Left lung (tissue), 14 donors: ENCODE data around the gene OOSP1. TPM values are rescaled to one million over a fixed set of nuclear protein-coding genes. Genes with fewer than 3 reads are reported as not detected.

Experiments used
- ATAC-seq: fragments of 200-7000 bp; cut with Tn5 transposase; one replicate; pipeline ENCODE4 v1.9.1; 2020; ENCODE audit warnings: moderate library complexity
- DNase-seq, 4 donors: peaks; one replicate each; pipeline ENCODE4 v3.0.0-alpha.2; 2013 to 2020
- H3K27ac ChIP-seq, 2 donors: fragments of 200-600 bp; sonication (generic) in 1 of 2; one replicate each; pipeline versions ENCODE4 v1.5.0 to v1.8.0; 2020 to 2021
- H3K27me3 ChIP-seq, 2 donors: fragments of 200-600 bp; sonication (generic) in 1 of 2; one replicate each; pipeline versions ENCODE4 v1.5.0 to v1.8.0; 2020 to 2021
- H3K36me3 ChIP-seq, 2 donors: fragments of 200-600 bp; sonication (generic) in 1 of 2; one replicate each; pipeline versions ENCODE4 v1.5.0 to v1.8.0; 2020 to 2021
- H3K4me1 ChIP-seq, 2 donors: fragments of 200-600 bp; one replicate each; pipeline ENCODE4 v1.8.0; 2021
- H3K4me3 ChIP-seq, 2 donors: fragments of 200-600 bp; sonication (generic) in 1 of 2; one replicate each; pipeline versions ENCODE4 v1.5.0 to v1.8.0; 2020 to 2021; ENCODE audit warnings: mild to moderate bottlenecking in 1 of 2
- H3K9me3 ChIP-seq, 2 donors: fragments of 200-600 bp; sonication (generic) in 1 of 2; one replicate each; pipeline versions ENCODE4 v1.5.0 to v1.8.0; 2020 to 2021
- CTCF ChIP-seq, 2 donors: fragments of 200-600 bp; sonication (generic) in 1 of 2; IDR thresholded peaks; one replicate each; pipeline versions ENCODE4 v1.5.0 to v1.8.0; 2021; ENCODE audit warnings: antibody characterized with exemption in 2 of 2
- intact Hi-C, 2 donors: fragments of 100-400 bp; cut with DNase I; formaldehyde crosslinking; loops; one replicate each; pipeline versions ENCODE4 v1.11.2 to v1.14.2; 2022
- long read RNA-seq, 12 donors: library from polyadenylated mRNA in 2 of 12; unstranded in 2 of 12; transcript quantifications; one replicate each; pipeline ENCODE4 v2.0.0 and lab custom pipeline, GENCODE V29; 2019 to 2026
- polyA plus RNA-seq, 6 donors: library from polyadenylated mRNA; unstranded; fragments of 120-200 nt; gene quantifications; one replicate each; pipeline ENCODE4 v1.2.1, GENCODE V29; 2013; ENCODE audit not compliant: insufficient read length in 6 of 6
- total RNA-seq, 2 donors: library from RNA; stranded (reverse); fragmentation: NEBNext Ultra II Directional; extraction: Animal tissue kit (Norgen Biotek cat#: 25700); gene quantifications; one replicate each; pipeline ENCODE4 v1.2.1, GENCODE V29; 2021
- donor health status: DM: no; HTN: yes; CAD: no.
- donor health status: DM: no; HTN: no; CAD: no.

The OOSP1 gene, protein sequence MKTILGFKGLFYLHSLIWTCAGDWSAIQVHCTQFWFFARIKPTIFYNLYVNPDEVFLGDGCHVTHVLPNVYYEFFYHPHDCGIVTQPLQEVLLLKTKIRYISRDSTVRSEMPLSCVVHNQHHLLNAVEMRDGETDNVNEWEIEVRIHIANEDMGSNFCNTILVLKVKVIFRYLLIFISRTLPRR
- total RNA-seq (not detected), polyA plus RNA-seq (under 1 TPM in 2 of 6 donors, not detected in 4; 0.27 to 0.31 TPM)
- long read RNA-seq, donor 1, result 0 reads
- long read RNA-seq, donor 2, result 0 reads
- long read RNA-seq, donor 3, result 0 reads
- long read RNA-seq, donor 4, result 0 reads
- long read RNA-seq, donor 5, result 0 reads
- long read RNA-seq, donor 6, result 0 reads
- long read RNA-seq, donor 7, result 0 reads
- long read RNA-seq, donor 8, result 0 reads
- long read RNA-seq, donor 9, result 0 reads
- long read RNA-seq, donor 10, result 0 reads
- long read RNA-seq, donor 11, result 0 reads
- long read RNA-seq, donor 12, result 0 reads

- Histone ChIP-seq H3K4me3 (no peak within 1 kb of the TSS), H3K27me3 (no peaks in the 10 kb centered on the region), H3K9me3 (no peaks in the 10 kb centered on the region), H3K36me3 (no peaks in the 10 kb centered on the region), H3K4me1 (no peaks in the 10 kb centered on the region), H3K27ac (no peak within 1 kb of the TSS)
- ATAC-seq (no peak), DNase-seq (no peak)
- intact Hi-C loops, result no loop called here
- no peak for TF ChIP-seq CTCF (IDR thresholded peaks at IDR 0.05)
Measured at GRCh38 chr11:59938132-59938531, at the start of gene OOSP1. OOSP1 (plus strand) TSS chr11:59938432; CDS start chr11:59938455, 23 bp downstream.

DNA sequence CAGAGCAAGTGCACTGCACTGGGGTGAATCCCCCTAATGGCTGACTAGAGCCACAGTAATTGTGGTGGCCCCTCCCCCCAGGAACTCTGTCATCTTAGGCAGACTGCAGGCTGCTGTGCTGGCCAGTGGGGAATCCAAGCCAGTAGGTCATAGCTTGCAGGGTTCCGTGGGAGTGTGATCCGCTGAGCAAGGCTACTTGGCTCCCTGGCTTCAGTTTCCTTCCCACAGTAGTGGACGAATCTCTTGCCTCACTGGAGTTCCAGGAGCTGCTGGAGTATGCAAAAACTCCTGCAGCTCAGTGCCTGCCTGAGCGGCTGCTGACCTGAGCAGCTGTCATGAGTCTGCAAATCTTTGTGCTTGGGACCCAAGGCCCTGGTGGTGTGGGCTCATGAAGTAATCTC is 46.5 kb upstream of the OOSP1 start:
- H3K4me1 ChIP-seq, result no peaks in the 10 kb centered on the region
- no peak overlapping the region for H3K4me3 ChIP-seq
- no peak for TF ChIP-seq CTCF (IDR thresholded peaks at IDR 0.05)
- H3K27me3 ChIP-seq, result no peaks in the 10 kb centered on the region
- DNase-seq (no peak), ATAC-seq (no peak)
- peaks cover 0 to 37% of the 10 kb centered on the region in 2 donors for H3K9me3 ChIP-seq
- intact Hi-C loops, result no loop called here
- no peaks in the 10 kb centered on the region for H3K36me3 ChIP-seq
- no peak overlapping the region for H3K27ac ChIP-seq

DNA sequence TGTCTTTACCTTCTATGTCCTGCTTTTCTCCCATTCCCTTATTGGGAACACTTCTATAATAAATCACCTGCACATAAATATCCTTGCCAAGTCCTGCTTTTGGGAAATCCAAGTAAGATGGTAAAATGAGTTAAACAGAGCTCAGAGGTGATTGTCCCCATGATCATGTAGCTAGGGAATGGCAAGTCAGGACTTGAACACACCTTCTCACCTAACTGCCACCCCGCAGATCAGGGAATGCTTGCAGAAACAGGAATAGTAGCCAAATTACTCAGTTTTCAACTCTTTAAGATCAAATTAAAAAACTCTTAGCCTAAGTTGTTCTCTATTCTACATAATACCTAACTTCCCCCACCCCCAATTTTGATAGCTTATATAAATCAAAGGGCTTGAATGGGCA is 43.6 kb upstream of the OOSP1 start:
- H3K9me3 ChIP-seq, result peaks cover 0 to 24% of the 10 kb centered on the region in 2 donors
- ATAC-seq (no peak), DNase-seq (no peak)
- intact Hi-C loops, result no loop called here
- H3K4me1 ChIP-seq, result no peaks in the 10 kb centered on the region
- no peak for TF ChIP-seq CTCF (IDR thresholded peaks at IDR 0.05)
- no peak overlapping the region for H3K4me3 ChIP-seq
- H3K27ac ChIP-seq, result no peak overlapping the region
- H3K36me3 ChIP-seq, result no peaks in the 10 kb centered on the region
- no peaks in the 10 kb centered on the region for H3K27me3 ChIP-seq

DNA sequence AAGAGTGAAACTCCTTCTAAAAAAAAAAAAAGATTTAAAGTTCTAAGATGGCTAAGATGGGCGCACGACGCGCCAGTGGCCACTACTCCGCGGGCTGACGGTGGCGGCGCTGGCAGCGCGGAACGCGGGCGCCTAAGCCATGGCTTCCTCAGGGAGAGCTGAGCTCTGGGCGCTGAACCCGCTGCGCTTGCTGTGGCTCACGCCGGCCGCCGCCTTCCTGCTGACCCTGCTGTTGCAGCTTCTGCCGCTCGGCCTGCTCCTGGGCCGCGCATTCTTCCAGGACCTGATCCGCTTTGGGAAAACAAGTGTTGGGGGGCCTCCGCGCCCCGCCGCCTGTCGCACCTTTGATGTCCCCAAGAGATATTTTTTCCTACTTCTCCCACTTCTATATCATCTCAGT is 40.2 kb upstream of the OOSP1 start:
- Histone ChIP-seq H3K36me3 (no peaks in the 10 kb centered on the region), H3K4me1 (no peaks in the 10 kb centered on the region), H3K27ac (no peak overlapping the region), H3K9me3 (peaks cover 0 to 9% of the 10 kb centered on the region in 2 donors), H3K27me3 (no peaks in the 10 kb centered on the region), H3K4me3 (no peak overlapping the region)
- DNase-seq (peak in 1 of 4 donors; percentile 65), ATAC-seq (no peak)
- TF ChIP-seq CTCF (IDR thresholded peaks at IDR 0.05), result no peak
- intact Hi-C loops, result no loop called here

DNA sequence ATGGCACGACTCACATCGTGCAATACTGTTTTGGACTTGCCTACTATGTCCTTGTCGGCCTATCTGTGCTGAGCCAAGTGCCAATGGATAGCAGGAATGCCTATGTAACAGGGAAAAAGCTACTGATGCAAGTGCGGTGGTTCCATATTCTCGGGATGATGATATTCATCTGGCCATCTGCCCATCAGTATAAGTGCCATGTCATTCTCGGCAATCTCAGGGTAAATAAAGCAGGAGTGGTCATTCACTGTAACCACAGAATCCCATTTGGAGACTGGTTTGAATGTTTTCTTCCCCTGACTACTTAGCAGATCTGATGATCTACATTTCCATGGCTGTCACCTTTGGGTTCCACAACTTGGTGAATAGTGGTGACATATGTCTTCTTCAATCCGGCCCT is 39.6 kb upstream of the OOSP1 start:
- ATAC-seq (no peak), DNase-seq (no peak)
- H3K9me3 ChIP-seq, result peaks cover 0 to 9% of the 10 kb centered on the region in 2 donors
- no peaks in the 10 kb centered on the region for H3K27me3 ChIP-seq
- H3K27ac ChIP-seq, result no peak overlapping the region
- no peak for TF ChIP-seq CTCF (IDR thresholded peaks at IDR 0.05)
- H3K4me1 ChIP-seq, result no peaks in the 10 kb centered on the region
- H3K4me3 ChIP-seq, result no peak overlapping the region
- no peaks in the 10 kb centered on the region for H3K36me3 ChIP-seq
- intact Hi-C loops, result no loop called here
